HUDEP-2 (cell line): Measurements from ENCODE around the gene NOP56.

Experiments used
- DNase-seq, 76 experiments: peaks; one replicate each; lab custom pipeline; 2025; ENCODE audit not compliant: unreplicated experiment in 76 of 76; lab: John Stamatoyannopoulos, UW

NOP56 gene

GRCh38 chr20:2699775-2700413 lies 47.5 kb downstream of the NOP56 start:
- DNase-seq: no peak

- no peak for DNase-seq
These were observed 48.6 kb downstream of the NOP56 start for GRCh38 chr20:2700913-2701620.

GRCh38 chr20:2701671-2702081 lies 49.2 kb downstream of the NOP56 start:
- no peak for DNase-seq

GRCh38 chr20:2703716-2704475 lies 51.5 kb downstream of the NOP56 start:
- DNase-seq: no peak

GRCh38 chr20:2705931-2706645 lies 53.7 kb downstream of the NOP56 start:
- DNase-seq: no peak

GRCh38 chr20:2706688-2707352 lies 54.4 kb downstream of the NOP56 start:
- DNase-seq: no peak

GRCh38 chr20:2707353-2708072 lies 55.1 kb downstream of the NOP56 start:
- DNase-seq: no peak
